DND-41 (cell line): Measurements from ENCODE around the gene RNF217.

Experiments
- CTCF ChIP-seq: IDR thresholded peaks from 2 replicates; pipeline ENCODE4 v1.5.1; 2012; ENCODE audit warnings: borderline replicate concordance, low read length, moderate library complexity, mild to moderate bottlenecking; ENCODE audit not compliant: poor library complexity, severe bottlenecking; ENCODE audit errors: extremely low read depth
- EZH2 ChIP-seq: IDR thresholded peaks from 3 replicates; pipeline ENCODE4 v1.6.1; 2012; ENCODE audit warnings: borderline replicate concordance, low read depth, mild to moderate bottlenecking, moderate library complexity, low read length, inconsistent platforms; ENCODE audit not compliant: severe bottlenecking

- TF ChIP-seq EZH2 (no peak), CTCF (no peak)
Measured at GRCh38 chr6:125046107-125046925, 84.1 kb downstream of the RNF217 start.
